HepG2 (cell line): ENCODE data around the gene LRP2. TPM values are rescaled to one million over a fixed set of nuclear protein-coding genes. Genes with fewer than 3 reads are reported as not detected.

Experiments used
- HBP1 ChIP-seq: IDR thresholded peaks from 2 replicates; pipeline ENCODE4 v1.6.1; 2016; ENCODE audit warnings: low read depth, control low read depth
- HMG20B ChIP-seq: conservative IDR thresholded peaks from 2 replicates; pipeline ENCODE4 v1.6.1; 2016; ENCODE audit warnings: missing genetic modification reagents, missing compliant biosample characterization
- KAT7 ChIP-seq: IDR thresholded peaks from 2 replicates; pipeline ENCODE4 v1.6.1; 2018; ENCODE audit warnings: borderline replicate concordance, missing compliant biosample characterization
- SNAPC4 ChIP-seq: sonication (generic); formaldehyde crosslinking; IDR thresholded peaks from 2 replicates; pipeline ENCODE4 v1.4.0; 2020; ENCODE audit warnings: mild to moderate bottlenecking, missing genetic modification reagents
- ZNF33A ChIP-seq: sonication (generic); formaldehyde crosslinking; IDR thresholded peaks from 2 replicates; pipeline ENCODE4 v1.5.1; 2020; ENCODE audit warnings: missing genetic modification reagents, mild to moderate bottlenecking, moderate library complexity, borderline replicate concordance
- ZNF431 ChIP-seq: sonication (generic); formaldehyde crosslinking; IDR thresholded peaks from 2 replicates; pipeline ENCODE4 v1.9.0; 2022; ENCODE audit warnings: missing genetic modification reagents, low read depth, mild to moderate bottlenecking, borderline replicate concordance
- ZNF543 ChIP-seq: sonication (generic); formaldehyde crosslinking; IDR thresholded peaks from 2 replicates; pipeline ENCODE4 v1.4.0; 2020; ENCODE audit warnings: mild to moderate bottlenecking, missing genetic modification reagents
- ZNF766 ChIP-seq: sonication (generic); formaldehyde crosslinking; IDR thresholded peaks from 2 replicates; pipeline ENCODE4 v1.5.0; 2020; ENCODE audit warnings: missing genetic modification reagents, borderline replicate concordance
- polyA plus RNA-seq, 8 experiments: library from polyadenylated mRNA; depleted of rRNA in 3 of 8; stranded (reverse) in 7 of 8; unstranded in 1 of 8; fragments of >200 nt; fragmentation: Illumina TruSeq in 4 of 8; extraction: Trizol in 4 of 8; gene quantifications; 2 replicates each; pipeline versions ENCODE4 v1.2.1 to v1.2.3, GENCODE V29; 2011 to 2016; ENCODE audit warnings: low read depth in 4 of 8, missing spikeins in 1 of 8, mixed read lengths in 1 of 8; ENCODE audit not compliant: insufficient read depth in 1 of 8
- total RNA-seq, 5 experiments: library from RNA; depleted of rRNA; stranded (reverse); fragments of >200 nt; fragmentation: Illumina TruSeq; extraction: Trizol; gene quantifications; 2 replicates each; pipeline ENCODE4 v1.2.3, GENCODE V29; 2016; ENCODE audit warnings: low read depth in 1 of 5

LRP2 gene
- total and polyA plus RNA-seq, 2 of the 13 experiments (the other 11 are each of a cell fraction or from before 2014, with no cell fraction given): 0.03 to 0.15 TPM

- TF ChIP-seq HBP1 (CRISPR knock-in tag) (no peak), ZNF33A (CRISPR knock-in tag) (no peak), ZNF431 (CRISPR knock-in tag) (no peak), ZNF766 (no peak), SNAPC4 (CRISPR knock-in tag) (no peak), KAT7 (CRISPR knock-in tag) (no peak), HMG20B (CRISPR knock-in tag) (no peak), ZNF543 (CRISPR knock-in tag) (no peak)
- TF ChIP-seq, all 625 proteins: peak for 0
Measured at GRCh38 chr2:169119123-169119760, 243.1 kb downstream of the LRP2 start (continued).
